ENCODE data around the gene IFNGR1. TPM values are rescaled to one million over a fixed set of nuclear protein-coding genes. Genes with fewer than 3 reads are reported as not detected.

The IFNGR1 gene
- total and polyA plus RNA-seq, 2 experiments from 2014 or later, result 83.6 to 127 TPM

GRCh38 chr6:137200288-137200687, 18.9 kb downstream of the IFNGR1 start:
- H3K9me3 ChIP-seq (ENCODE audit: low read depth), result no peaks in the 10 kb centered on the region
- no peak for TF ChIP-seq EZH2 (IDR thresholded peaks at IDR 0.05; ENCODE audit: borderline replicate concordance)
- TF ChIP-seq EZH2phosphoT487 (IDR thresholded peaks at IDR 0.05; ENCODE audit: low read depth, severe bottlenecking, unreplicated experiment), result no peak
- TF ChIP-seq, protein P1, sequence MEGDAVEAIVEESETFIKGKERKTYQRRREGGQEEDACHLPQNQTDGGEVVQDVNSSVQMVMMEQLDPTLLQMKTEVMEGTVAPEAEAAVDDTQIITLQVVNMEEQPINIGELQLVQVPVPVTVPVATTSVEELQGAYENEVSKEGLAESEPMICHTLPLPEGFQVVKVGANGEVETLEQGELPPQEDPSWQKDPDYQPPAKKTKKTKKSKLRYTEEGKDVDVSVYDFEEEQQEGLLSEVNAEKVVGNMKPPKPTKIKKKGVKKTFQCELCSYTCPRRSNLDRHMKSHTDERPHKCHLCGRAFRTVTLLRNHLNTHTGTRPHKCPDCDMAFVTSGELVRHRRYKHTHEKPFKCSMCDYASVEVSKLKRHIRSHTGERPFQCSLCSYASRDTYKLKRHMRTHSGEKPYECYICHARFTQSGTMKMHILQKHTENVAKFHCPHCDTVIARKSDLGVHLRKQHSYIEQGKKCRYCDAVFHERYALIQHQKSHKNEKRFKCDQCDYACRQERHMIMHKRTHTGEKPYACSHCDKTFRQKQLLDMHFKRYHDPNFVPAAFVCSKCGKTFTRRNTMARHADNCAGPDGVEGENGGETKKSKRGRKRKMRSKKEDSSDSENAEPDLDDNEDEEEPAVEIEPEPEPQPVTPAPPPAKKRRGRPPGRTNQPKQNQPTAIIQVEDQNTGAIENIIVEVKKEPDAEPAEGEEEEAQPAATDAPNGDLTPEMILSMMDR (IDR thresholded peaks at IDR 0.05; ENCODE audit: poor library complexity), result no peak
- no peak overlapping the region for H3K27ac ChIP-seq
- H2AFZ ChIP-seq, result no peak overlapping the region
- H3K36me3 ChIP-seq (replicated peaks; ENCODE audit: insufficient read depth, low read depth), result no peaks in the 10 kb centered on the region
- no peaks in the 10 kb centered on the region for H3K4me1 ChIP-seq (ENCODE audit: insufficient read depth)
- DNase-seq (ENCODE audit: low spot score), result no peak
- H3K9me2 ChIP-seq (replicated peaks; ENCODE audit: insufficient read depth), result no peaks in the 10 kb centered on the region
- no peak overlapping the region for H3K4me3 ChIP-seq
- 100% methylated on average over 4 of the region's 4 CpGs for WGBS (ENCODE audit: low lambda C conversion rate, missing lambda C conversion rate)
- H3K79me2 ChIP-seq, result no peaks in the 10 kb centered on the region
- no peaks in the 10 kb centered on the region for H4K20me1 ChIP-seq (ENCODE audit: insufficient read depth, poor library complexity, severe bottlenecking)
- no peaks in the 10 kb centered on the region for H3K27me3 ChIP-seq
- no peak overlapping the region for H3K4me2 ChIP-seq

DNA sequence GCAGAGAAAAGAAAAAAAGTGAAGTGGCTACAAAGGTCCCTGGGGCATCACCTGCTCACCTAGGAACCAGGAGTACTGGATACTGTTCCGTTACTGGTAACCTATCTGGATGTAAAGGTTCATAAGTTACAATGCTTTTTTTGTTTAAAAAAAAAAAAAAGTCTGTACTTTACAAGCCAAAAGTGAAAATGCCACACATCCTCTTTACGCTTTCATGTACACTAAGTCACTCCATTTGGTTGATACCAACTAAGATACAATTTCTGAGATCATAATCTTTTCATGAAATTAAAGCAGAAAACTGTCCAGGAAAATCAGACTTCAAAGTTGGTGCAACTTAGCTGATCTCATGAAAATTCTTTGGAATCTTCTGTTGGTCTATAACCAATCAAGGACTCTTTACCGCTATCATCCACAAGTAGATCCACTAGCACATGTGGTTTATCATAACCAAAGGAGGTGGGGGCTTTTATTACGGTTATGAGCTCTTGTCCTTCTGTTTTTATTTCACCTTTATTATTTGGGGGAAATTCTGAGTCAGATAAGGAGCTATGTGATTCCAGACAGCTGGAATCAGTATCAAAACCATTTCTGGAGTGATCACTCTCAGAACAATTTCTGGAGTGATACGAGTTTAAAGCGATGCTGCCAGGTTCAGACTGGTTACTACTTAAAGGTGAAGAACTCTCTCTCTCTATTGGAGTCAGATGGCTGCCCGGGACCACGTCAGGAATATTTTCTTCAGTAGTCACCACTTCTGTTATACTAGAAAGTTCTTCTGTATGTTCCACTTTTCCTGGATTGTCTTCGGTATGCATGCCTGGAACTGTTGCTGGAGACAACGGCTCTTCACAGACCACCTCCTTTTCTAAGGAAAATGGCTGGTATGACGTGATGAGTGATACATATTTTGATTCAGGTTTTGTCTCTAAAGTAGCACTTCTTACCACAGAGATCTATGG, 21.2 kb downstream of the IFNGR1 start:
- Histone ChIP-seq H3K36me3 (replicated peaks; ENCODE audit: insufficient read depth, low read depth) (no peaks in the 10 kb centered on the region), H3K9me3 (ENCODE audit: low read depth) (no peaks in the 10 kb centered on the region), H3K9me2 (replicated peaks; ENCODE audit: insufficient read depth) (no peaks in the 10 kb centered on the region), H3K27ac (no peak overlapping the region), H3K4me1 (ENCODE audit: insufficient read depth) (no peaks in the 10 kb centered on the region), H4K20me1 (ENCODE audit: insufficient read depth, poor library complexity, severe bottlenecking) (no peaks in the 10 kb centered on the region), H2AFZ (no peak overlapping the region), H3K4me2 (no peak overlapping the region), H3K27me3 (no peaks in the 10 kb centered on the region), H3K4me3 (no peak overlapping the region), H3K79me2 (no peaks in the 10 kb centered on the region)
- 97% methylated on average over 11 of the region's 11 CpGs for WGBS (ENCODE audit: low lambda C conversion rate, missing lambda C conversion rate)
- TF ChIP-seq, protein P1 (IDR thresholded peaks at IDR 0.05; ENCODE audit: poor library complexity), result no peak
- TF ChIP-seq EZH2 (IDR thresholded peaks at IDR 0.05; ENCODE audit: borderline replicate concordance) (no peak), EZH2phosphoT487 (IDR thresholded peaks at IDR 0.05; ENCODE audit: low read depth, severe bottlenecking, unreplicated experiment) (no peak)
- no peak for DNase-seq (ENCODE audit: low spot score)

DNA sequence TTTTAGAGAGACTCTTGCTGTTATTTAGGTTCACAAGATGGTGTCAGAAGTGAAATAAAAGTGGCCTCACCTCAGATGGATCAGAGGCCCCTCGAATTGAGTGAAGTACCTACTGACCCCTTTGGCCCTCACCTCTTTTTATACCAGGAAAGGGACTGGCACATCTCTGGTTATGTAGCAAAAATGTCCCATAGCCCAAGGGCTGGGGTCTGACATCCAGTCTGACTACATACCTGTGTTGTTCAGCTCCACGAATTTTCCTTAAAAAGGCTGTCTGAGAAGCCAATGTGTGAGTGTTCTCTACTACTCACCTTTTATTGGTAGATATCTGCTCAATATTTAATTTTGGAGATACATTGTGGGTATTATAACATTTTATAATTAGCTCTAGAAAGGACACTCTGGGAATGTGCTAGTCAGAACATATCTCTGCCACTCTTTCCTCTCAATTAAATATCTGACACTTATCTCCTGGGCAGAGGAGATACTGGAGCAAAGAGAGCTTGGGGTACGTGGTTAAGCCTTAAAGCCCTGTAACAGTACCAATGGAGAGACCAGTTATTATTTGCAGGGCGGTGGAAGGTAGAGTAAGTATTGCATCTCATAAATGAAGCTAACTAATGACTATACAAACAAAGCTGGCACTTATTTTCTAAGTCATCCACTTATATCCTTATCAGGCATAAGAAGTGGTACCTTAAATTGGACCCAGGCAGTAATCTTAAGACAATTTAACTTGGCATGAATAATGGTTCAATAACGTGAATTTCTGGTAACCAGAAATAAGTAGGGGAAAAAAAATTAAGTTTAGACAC, 25.7 kb downstream of the IFNGR1 start:
- Histone ChIP-seq H3K27me3 (no peaks in the 10 kb centered on the region), H4K20me1 (ENCODE audit: insufficient read depth, poor library complexity, severe bottlenecking) (no peaks in the 10 kb centered on the region), H3K4me2 (no peak overlapping the region), H3K9me2 (replicated peaks; ENCODE audit: insufficient read depth) (no peaks in the 10 kb centered on the region), H3K9me3 (ENCODE audit: low read depth) (peaks cover under 1% of the 10 kb centered on the region), H3K27ac (no peak overlapping the region), H3K79me2 (no peaks in the 10 kb centered on the region), H3K4me1 (ENCODE audit: insufficient read depth) (no peaks in the 10 kb centered on the region), H2AFZ (no peak overlapping the region), H3K36me3 (replicated peaks; ENCODE audit: insufficient read depth, low read depth) (no peaks in the 10 kb centered on the region), H3K4me3 (no peak overlapping the region)
- WGBS (ENCODE audit: low lambda C conversion rate, missing lambda C conversion rate), result 82% methylated on average over 5 of the region's 5 CpGs
- no peak for DNase-seq (ENCODE audit: low spot score)
- TF ChIP-seq, protein P1 (IDR thresholded peaks at IDR 0.05; ENCODE audit: poor library complexity), result no peak
- no peak for TF ChIP-seq EZH2phosphoT487 (IDR thresholded peaks at IDR 0.05; ENCODE audit: low read depth, severe bottlenecking, unreplicated experiment)
- no peak for TF ChIP-seq EZH2 (IDR thresholded peaks at IDR 0.05; ENCODE audit: borderline replicate concordance)
